ENCODE measurements around the gene SLC12A7.

SLC12A7 gene

DNA sequence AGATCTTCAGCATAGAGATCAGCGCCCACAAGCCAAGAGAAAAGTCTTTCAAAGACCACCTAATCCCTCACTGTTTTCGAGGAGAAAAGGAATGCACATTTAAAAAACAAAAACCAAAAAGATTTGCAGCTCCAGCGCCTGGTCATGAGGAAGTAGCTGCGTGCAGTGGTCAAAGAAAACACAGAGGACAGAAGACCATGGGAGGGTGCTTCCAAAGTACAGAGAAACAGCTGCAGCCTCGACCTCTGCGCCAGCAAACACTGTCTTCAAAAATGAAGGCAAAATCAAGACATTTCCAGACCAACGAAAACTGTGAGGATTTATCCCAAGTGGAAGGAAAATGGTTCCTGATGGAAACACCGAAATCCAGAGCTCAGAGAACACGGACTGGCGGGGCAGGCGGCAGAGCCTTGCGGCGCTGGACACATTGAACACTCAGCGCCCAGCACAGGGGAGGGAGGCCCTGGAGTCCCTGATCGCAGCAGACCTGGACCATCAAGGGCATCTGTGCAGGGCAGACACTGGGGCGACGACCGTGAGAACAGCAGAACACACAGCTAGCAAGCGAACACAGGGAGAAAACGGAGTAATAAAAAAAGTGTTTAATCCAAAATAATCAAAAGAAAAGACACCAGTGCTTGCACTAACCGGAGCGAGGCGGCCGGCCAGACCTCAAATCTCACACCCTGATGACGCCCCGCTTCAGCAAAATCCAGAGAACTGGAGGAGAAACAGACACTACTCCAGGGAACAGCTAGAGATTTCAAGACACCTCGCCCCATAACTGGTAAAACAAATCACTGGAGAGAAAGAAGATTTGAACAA is 12.6 kb upstream of the SLC12A7 start:
- DNase-seq: no peak

GRCh38 chr5:1123418-1124147 is 11.7 kb upstream of the SLC12A7 start:
- no peak for DNase-seq

DNA sequence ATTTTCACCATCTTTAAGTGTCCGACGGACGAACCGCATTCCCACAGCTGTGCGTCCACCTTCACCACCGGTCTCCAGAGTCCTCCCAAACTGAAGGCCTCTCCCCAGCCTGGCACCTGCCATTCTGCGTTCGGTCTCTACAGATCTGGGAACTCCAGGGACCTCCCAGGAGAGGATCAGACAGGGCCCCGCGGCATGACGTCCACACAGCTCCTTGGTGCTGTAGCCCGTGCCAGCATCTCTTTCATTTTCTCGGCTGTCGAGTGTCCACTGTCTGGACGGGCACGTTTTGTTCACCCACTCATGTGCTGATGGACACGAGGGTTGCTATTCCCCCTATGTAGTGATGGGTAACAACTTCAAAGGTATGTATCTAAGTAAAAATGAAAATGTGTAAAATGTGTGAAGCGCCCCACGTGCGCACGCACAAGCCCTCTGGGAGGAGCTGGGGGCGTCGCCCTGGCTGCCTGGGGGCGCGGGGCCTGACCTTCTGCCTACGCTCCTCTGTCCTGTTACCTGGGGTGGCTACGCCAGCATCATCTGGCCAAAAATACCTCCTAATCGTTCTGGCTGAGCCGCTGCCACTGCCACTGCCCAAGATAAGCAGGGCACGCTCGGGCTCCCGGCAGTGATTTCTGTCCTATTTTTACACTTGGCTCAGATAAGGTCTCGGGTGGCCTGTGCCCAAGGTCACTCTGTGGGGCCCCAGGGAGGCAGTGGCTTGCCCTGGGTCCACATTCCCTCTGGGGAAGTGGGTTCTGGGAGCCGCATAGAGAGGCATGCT is 10.8 kb upstream of the SLC12A7 start:
- DNase-seq: no peak

- no peak for DNase-seq
Measured at GRCh38 chr5:1121891-1122290, 10.0 kb upstream of the SLC12A7 start.

DNA sequence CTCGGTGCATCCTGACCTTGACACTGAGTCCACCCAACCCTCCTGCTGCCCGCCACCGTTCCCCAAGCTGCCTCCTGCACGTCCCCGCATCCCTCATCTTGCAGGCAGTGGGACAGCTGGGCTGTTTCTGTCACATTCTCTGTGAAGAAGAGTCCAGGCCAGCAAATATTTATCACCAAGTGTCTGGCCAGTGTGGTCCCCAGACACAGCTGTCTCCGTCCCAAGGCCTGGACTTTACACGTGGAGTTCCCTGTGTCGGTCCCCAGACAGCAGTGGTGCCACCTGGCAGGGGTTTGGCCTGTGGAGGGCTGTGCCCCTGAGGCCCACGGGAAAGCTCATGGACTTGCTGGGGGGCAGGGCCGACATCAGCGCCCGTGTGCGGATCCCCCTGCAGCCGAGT is 9.2 kb upstream of the SLC12A7 start:
- DNase-seq: no peak

- no peak for DNase-seq
Measured at GRCh38 chr5:1120236-1120999, 8.6 kb upstream of the SLC12A7 start.

GRCh38 chr5:1119312-1119831 is 7.5 kb upstream of the SLC12A7 start:
- no peak for DNase-seq

DNA sequence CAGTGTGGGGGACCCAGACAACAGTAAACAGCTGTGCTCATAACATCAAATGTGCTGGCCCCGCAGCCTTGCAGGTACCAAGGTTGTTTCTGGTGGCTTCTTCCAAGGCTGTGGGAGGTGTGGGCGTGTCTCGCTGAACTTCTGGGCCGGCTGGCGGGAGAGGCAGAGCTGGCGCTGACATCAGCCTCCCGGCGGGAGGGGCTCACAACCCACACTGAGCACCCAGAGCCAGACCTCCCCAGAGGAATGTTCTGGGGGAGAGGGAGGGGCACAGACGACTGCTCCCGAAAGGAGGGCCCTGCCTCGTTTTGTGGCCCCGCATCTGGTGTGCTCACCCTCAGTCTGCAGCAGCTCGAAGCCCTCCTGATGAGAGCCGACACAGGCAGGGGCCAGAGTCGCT is 6.9 kb upstream of the SLC12A7 start:
- DNase-seq: no peak

DNA sequence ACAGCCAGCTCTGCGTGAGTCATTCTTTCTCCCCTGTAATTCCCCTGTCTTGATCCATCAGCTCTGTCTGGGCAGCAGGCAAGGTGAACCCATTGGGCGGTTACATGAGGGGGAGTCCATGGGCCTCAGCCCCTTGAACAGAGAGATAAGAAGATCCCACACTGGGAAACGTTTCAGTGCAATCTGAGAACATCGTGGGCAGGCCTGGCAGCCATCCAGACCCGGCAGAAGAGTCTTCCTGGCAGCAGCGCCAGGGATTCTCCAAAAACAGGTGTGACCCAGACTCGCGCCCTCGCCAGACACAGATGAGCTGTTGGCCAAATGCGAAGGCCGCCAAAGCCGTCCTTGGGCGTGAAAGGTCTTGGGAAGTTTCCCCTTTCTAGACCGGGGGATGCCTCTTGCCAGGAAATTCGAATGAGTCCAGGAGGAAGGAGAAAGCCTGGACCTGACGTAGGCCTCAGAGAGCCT is 6.4 kb upstream of the SLC12A7 start:
- DNase-seq: peak; percentile 24 to 46

- no peak for DNase-seq
Measured at GRCh38 chr5:1116977-1117376, 5.1 kb upstream of the SLC12A7 start.

DNA sequence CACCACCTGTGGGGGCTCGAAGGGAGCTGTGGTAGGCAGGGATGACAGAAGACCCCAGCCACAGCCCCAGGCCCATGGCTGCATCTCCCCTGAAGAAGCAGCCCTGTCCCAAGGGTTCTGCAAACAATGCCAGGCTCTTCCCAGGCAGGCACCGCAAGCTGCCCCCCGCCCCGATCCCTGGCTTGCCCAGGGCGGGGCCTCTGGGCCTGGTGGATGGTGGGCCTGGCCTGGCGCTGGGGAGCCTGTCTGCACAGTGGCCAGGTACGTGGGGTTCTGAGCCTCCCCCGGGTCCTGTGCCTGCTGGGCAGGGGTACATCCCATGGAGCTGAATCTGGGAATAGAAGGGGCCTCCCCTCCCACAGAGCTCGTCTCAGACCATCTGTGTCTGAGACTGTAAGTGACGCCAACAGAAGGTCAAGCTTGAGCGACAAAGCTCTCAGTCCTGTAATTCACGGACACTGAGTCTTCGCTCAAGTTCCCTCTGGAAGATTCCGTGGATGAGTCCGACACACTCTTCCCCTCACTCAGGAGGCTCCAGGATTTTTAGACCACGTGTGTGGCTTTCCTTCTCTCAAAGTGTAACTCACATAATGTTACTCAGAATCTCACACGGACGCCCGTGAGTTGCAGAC is 4.4 kb upstream of the SLC12A7 start:
- DNase-seq: no peak

GRCh38 chr5:1115123-1115815 is 3.4 kb upstream of the SLC12A7 start:
- DNase-seq: no peak

DNA sequence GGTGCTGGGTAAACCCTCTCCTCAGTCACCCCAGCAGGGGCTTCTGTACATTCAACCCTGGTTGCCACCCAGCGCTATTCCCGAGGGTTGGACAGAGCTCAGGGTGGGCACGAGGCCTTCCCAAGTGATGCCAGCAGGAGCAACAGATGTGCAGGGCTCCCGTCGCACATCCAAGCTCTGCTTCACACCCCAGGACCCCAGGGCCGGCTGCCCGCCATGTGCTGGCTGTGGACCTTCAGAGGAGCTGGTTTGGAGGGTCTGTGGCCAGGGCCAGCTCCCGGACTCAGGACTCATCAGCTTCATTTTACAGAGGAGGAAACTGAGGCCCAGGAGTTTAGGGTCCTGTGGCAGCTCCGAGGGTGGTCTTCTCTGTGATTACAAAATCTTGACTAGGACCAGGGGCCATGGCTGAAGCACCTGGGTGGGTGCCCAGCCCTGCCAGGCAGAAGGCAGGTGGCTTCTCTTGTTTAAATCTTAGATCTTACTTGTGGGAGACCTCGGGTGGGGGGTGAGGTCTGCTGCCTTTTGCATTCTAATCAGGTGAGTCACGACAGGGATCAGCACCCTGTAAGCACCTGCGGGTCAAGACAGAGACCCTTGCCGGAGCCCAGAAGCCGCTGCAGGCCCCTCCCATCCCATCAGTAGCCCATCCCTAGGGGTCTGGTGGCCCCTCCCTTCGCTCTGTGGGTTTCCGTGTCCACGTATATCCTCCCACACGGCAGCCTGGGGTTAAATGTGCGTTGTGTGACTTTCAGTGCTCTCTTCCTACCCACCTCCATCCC is 2.1 kb upstream of the SLC12A7 start:
- DNase-seq: no peak

- no peak for DNase-seq
Measured at GRCh38 chr5:1113332-1113690, 1.4 kb upstream of the SLC12A7 start.

- DNase-seq: peak; percentile 71 to 85
Measured at GRCh38 chr5:1112596-1113331, 901 bp upstream of the SLC12A7 start.

DNA sequence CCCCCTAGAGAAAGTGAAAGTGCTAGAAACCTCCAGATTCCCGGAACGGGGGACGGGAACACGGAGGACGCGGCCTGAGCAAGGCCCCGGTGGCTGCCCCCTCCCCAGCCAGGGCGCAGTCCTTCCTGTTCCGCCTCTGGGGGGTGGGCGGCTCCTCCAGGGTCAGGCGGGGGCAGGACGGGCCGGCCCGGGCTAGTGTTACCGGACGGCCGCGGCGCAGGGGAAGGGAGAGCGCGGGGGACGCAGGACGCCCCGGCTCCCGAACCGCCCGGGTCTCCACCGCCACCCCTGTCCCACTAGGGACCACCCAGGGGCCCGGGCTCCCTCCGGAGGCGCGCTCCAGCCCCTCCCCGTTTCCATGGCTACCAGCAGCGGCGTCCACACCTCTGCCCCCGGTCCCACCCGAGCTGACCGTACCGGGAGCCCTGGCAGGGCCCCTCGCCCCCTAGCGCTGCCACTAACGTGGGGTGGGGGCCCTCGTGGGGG is 579 bp downstream of the SLC12A7 start:
- DNase-seq: no peak

DNA sequence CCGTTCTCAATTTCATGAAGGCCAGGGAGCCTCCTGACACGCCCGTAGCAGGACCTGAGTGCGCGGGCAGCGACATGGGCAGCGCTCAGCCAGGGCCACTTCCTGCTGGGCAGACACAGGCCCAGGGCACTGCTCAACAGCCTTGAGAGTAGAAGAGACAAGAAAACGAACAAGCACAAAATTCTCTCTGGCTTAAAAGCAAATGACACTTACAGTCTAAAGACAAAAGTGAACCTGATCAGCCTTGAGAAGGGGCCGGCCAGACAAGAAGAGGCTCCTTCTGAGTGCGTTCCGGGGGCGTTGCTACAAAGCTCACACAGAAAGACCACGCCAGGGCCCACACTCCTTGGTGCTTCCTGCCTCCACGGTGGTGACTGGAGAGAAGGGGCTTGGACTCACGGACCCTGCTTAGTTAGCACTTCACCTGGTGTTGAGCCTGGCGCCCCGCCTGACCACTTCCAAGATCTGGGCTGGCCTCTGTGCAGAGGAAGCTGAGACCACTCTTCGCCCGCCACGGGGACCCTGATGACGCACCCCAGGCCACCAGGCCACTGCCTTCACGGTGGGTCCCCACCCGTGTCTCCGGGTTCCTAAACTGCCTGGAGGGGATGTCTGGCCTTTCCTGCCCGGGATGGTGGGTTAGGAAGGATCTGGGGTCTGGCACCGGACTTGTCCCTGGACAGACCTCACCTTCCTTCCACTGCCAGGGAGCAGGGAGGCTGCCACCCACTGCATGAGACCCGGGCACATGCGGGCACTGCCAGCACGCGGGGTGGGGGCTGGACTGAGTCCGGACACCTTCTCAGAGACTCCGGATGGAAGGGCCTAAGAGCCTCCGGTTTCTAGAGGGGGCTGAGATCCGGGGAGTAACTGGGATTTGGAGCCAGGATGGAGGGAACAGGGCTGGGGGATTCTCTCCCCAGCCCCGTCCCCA is 1.3 kb downstream of the SLC12A7 start:
- no peak for DNase-seq

GRCh38 chr5:1109542-1110306 is 2.1 kb downstream of the SLC12A7 start:
- no peak for DNase-seq

Measured in NCI-H2081 (cell line).